Lung (tissue), 12 donors: Measurements from ENCODE around the gene SMIM11. TPM values are rescaled to one million over a fixed set of nuclear protein-coding genes. Genes with fewer than 3 reads are reported as not detected.

Experiments used
- ATAC-seq: fragments of 200-7000 bp; cut with Tn5 transposase; one replicate; pipeline ENCODE4 v1.9.1; 2020; ENCODE audit warnings: moderate number of reproducible peaks; ENCODE audit not compliant: insufficient read depth, low FRiP score
- DNase-seq, 3 donors: peaks; one replicate each; pipeline ENCODE4 v3.0.0-alpha.2; 2013 to 2017
- H3K27ac ChIP-seq, 2 donors: one replicate each; pipeline ENCODE4 v1.5.1; 2013; ENCODE audit warnings: mild to moderate bottlenecking in 2 of 2, moderate library complexity in 2 of 2, control low read depth in 1 of 2, inconsistent platforms in 1 of 2, low read depth in 1 of 2, low read length in 1 of 2
- H3K27me3 ChIP-seq, 3 donors: one replicate each; pipeline ENCODE4 v1.5.1; 2013; ENCODE audit warnings: low read length in 2 of 3; ENCODE audit not compliant: control insufficient read depth in 3 of 3, insufficient read depth in 3 of 3
- H3K36me3 ChIP-seq, 4 donors: one replicate each; pipeline ENCODE4 v1.5.1; 2013; ENCODE audit warnings: low read length in 4 of 4, mild to moderate bottlenecking in 1 of 4, moderate library complexity in 1 of 4; ENCODE audit not compliant: control insufficient read depth in 4 of 4, insufficient read depth in 4 of 4
- H3K4me1 ChIP-seq, 5 donors: one replicate each; pipeline ENCODE4 v1.5.1; 2013; ENCODE audit warnings: low read length in 5 of 5, mild to moderate bottlenecking in 2 of 5, moderate library complexity in 1 of 5; ENCODE audit not compliant: control insufficient read depth in 5 of 5, insufficient read depth in 5 of 5
- H3K4me3 ChIP-seq: one replicate; pipeline ENCODE4 v1.5.1; 2013; ENCODE audit warnings: mild to moderate bottlenecking, control low read depth, moderate library complexity
- H3K9ac ChIP-seq, 2 donors: one replicate each; pipeline ENCODE4 v1.5.1; 2013; ENCODE audit warnings: low read length in 2 of 2, control low read depth in 1 of 2; ENCODE audit not compliant: insufficient read depth in 1 of 2
- H3K9me3 ChIP-seq, 4 donors: one replicate each; pipeline ENCODE4 v1.5.1; 2013; ENCODE audit warnings: low read length in 3 of 4, mild to moderate bottlenecking in 1 of 4, moderate library complexity in 1 of 4; ENCODE audit not compliant: control insufficient read depth in 4 of 4, insufficient read depth in 3 of 4
- CTCF ChIP-seq: IDR thresholded peaks from 2 replicates; pipeline ENCODE4 v1.5.1; 2012; ENCODE audit warnings: mild to moderate bottlenecking; ENCODE audit errors: control extremely low read depth, extremely low read depth
- WGBS, 2 donors: extraction: QIAGEN DNeasy Blood & Tissue Kit; methylation state at CpG; one replicate each; pipeline ENCODE4 v1.1.7; 2013; 5-methylcytosine and 5-hydroxymethylcytosine counted together
- polyA plus RNA-seq, 2 donors: library from polyadenylated mRNA; stranded (reverse); fragments of 200-250 nt; gene quantifications; one replicate each; pipeline ENCODE4 v1.2.1, GENCODE V29; 2013
- total RNA-seq, 2 donors: library from RNA; depleted of rRNA in 1 of 2; stranded (reverse); fragments of >200 nt in 1 of 2; gene quantifications; one replicate each; pipeline ENCODE4 v1.2.1, GENCODE V29; 2014 to 2021
- donor health status: control.
- donor health status: control.
- donor health status: Bipolar disorder and iron deficiency.
- donor health status: healthy.
- donor health status: DM: yes; HTN: yes; CAD: no.

The SMIM11 gene
- total and polyA plus RNA-seq, 4 donors = 3.5 to 8.0 (median 6.6) TPM

- DNase-seq = no peak
- peaks cover 0 to 3% (median 0%) of the 10 kb centered on the region in 5 donors for H3K4me1 ChIP-seq
- 92 to 94% methylated on average over 12 of the region's 12 CpGs for WGBS, 2 donors
- ATAC-seq = no peak
- no peak overlapping the region for H3K9ac ChIP-seq
- TF ChIP-seq CTCF = no peak
- H3K36me3 ChIP-seq = no peaks in the 10 kb centered on the region
- H3K9me3 ChIP-seq = no peaks in the 10 kb centered on the region
- H3K27me3 ChIP-seq = peaks cover 0 to 2% (median 0%) of the 10 kb centered on the region in 3 donors
- no peak overlapping the region for H3K4me3 ChIP-seq
- no peak overlapping the region for H3K27ac ChIP-seq
These were observed 14.6 kb upstream of the SMIM11 start for GRCh38 chr21:34360488-34361241.

GRCh38 chr21:34362136-34362444 lies 13.2 kb upstream of the SMIM11 start:
- H3K27ac ChIP-seq = no peak overlapping the region
- ATAC-seq = no peak
- H3K27me3 ChIP-seq = peaks cover 0 to 2% (median 0%) of the 10 kb centered on the region in 3 donors
- DNase-seq = no peak
- no peak for TF ChIP-seq CTCF
- no peak overlapping the region for H3K4me3 ChIP-seq
- no peaks in the 10 kb centered on the region for H3K9me3 ChIP-seq
- 21 to 41% methylated on average over 3 of the region's 3 CpGs for whole genome bisulfite sequencing, 2 donors
- no peak overlapping the region for H3K9ac ChIP-seq
- no peaks in the 10 kb centered on the region for H3K36me3 ChIP-seq
- peaks cover 0 to 3% (median 0%) of the 10 kb centered on the region in 5 donors for H3K4me1 ChIP-seq

GRCh38 chr21:34362670-34363069 lies 12.6 kb upstream of the SMIM11 start:
- H3K36me3 ChIP-seq = no peaks in the 10 kb centered on the region
- H3K4me3 ChIP-seq = no peak overlapping the region
- no peak overlapping the region for H3K9ac ChIP-seq
- no peak for TF ChIP-seq CTCF
- H3K9me3 ChIP-seq = no peaks in the 10 kb centered on the region
- ATAC-seq (no peak), DNase-seq (no peak)
- WGBS, 2 donors = 96 to 100% methylated on average over 3 of the region's 3 CpGs
- H3K27me3 ChIP-seq = peaks cover 0 to 2% (median 0%) of the 10 kb centered on the region in 3 donors
- no peak overlapping the region for H3K27ac ChIP-seq
- peaks cover 0 to 3% (median 0%) of the 10 kb centered on the region in 5 donors for H3K4me1 ChIP-seq

- no peak for TF ChIP-seq CTCF
- DNase-seq (no peak), ATAC-seq (no peak)
- H3K9ac ChIP-seq = no peak within 1 kb of the TSS
- H3K9me3 ChIP-seq = no peaks in the 10 kb centered on the region
- H3K36me3 ChIP-seq = no peaks in the 10 kb centered on the region
- peaks cover 0 to 3% (median 0%) of the 10 kb centered on the region in 5 donors for H3K4me1 ChIP-seq
- H3K4me3 ChIP-seq = no peak within 1 kb of the TSS
- 89 to 94% methylated on average over 3 of the region's 3 CpGs for WGBS, 2 donors
- peaks cover 0 to 2% (median 0%) of the 10 kb centered on the region in 3 donors for H3K27me3 ChIP-seq
- H3K27ac ChIP-seq = no peak within 1 kb of the TSS
These were observed 11.6 kb upstream of the SMIM11 start, which contains the start of gene KCNE2 for GRCh38 chr21:34363733-34364132. KCNE2 (plus strand) TSS chr21:34364006; CDS start chr21:34370479, 6,473 bp downstream.
